NCI-H460 (cell line): Measurements from ENCODE around the gene SELPLG. TPM values are rescaled to one million over a fixed set of nuclear protein-coding genes. Genes with fewer than 3 reads are reported as not detected.
"Not testable (repeated sequence)": the region's sequence is repeated elsewhere in the genome, so short reads cannot be mapped to it uniquely, and the experiment has no call there.

Experiments used
- DNase-seq: peaks from one replicate; pipeline ENCODE4 v3.0.0-alpha.2; 2016; ENCODE audit warnings: low read depth; ENCODE audit errors: extremely low read depth
- total RNA-seq: library from RNA; depleted of rRNA; stranded (reverse); fragments of >200 nt; shearing (Covaris generic); gene quantifications from 2 replicates; pipeline ENCODE4 v1.2.3, GENCODE V29; 2014

SELPLG gene
- total RNA-seq, 1 experiment from 2014 or later = not detected

- no peak for DNase-seq
Observed at GRCh38 chr12:108641446-108642268, 8.0 kb upstream of the SELPLG start.

- no peak for DNase-seq
Observed at GRCh38 chr12:108640802-108641445, 7.2 kb upstream of the SELPLG start.

DNA sequence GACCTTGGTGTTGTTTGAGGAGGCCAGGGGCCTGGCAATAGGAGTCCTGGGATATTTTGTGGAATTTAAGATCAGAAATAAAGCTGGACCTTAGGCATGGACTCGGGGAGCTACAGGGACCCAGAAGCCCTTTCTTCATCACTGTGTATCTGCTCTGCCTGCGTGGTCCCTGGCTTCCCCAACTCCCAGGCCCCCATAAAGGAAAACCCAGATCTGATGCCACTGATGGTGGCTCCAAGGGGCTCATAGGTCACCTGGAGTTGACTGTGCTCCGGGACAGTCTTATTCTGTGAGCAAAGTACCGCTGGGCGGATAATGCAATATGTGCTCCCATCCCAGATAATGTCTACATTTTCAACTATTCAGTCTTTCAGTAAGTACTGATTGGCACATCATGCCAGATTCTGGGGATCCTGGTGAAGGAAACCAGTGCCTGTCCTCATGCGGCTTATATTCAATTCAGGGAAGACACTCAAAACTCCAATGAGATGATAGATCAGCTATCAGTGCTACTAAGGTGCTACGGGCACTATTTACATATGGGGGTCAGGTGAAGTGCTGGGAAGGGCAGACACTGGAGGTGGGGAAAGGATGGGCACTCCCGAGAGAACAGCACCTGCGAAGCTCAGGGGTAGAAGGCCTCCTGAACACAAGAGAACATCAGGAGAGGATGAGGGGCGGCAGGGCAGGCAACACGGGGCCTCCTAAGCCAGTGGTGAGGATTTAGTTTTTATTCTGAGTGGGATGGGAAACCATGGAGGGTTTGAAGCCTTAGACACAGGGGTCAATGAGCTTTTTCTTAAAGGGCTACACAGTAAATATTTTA is 5.5 kb upstream of the SELPLG start:
- DNase-seq = no peak

DNA sequence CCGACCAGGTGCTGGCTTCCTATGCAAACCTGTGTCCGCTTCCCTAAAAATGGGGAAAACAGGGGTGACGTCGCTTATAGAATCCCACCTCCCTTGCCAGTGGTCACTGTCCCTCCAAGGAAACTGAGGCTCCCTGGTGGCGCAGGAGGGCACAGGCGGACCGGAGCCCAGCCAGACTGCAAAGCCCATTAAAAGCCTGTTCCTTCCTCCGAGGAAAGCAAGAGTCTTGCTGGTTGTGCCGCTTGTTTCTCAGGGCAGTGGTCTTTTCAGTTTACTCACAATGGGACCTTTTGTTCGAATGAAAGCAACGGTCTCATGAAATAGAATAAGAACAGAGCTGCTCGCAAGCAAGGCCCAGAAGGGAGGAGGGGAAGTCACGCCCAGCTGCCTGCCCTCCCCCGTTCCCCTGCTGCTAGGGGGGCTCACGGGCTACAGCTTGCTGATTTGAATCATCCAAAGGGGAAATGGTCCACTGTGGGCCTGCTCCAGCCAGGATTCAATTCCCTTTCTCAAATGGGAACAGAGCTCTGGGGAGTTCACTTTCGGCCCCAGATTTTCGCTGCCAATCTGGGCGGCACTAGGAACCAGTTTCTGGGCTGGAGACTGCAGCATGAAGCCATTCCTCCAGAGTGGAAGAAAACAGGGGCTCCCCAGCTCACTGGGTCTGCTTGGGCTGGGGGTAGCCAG is 4.6 kb upstream of the SELPLG start:
- no peak for DNase-seq

DNA sequence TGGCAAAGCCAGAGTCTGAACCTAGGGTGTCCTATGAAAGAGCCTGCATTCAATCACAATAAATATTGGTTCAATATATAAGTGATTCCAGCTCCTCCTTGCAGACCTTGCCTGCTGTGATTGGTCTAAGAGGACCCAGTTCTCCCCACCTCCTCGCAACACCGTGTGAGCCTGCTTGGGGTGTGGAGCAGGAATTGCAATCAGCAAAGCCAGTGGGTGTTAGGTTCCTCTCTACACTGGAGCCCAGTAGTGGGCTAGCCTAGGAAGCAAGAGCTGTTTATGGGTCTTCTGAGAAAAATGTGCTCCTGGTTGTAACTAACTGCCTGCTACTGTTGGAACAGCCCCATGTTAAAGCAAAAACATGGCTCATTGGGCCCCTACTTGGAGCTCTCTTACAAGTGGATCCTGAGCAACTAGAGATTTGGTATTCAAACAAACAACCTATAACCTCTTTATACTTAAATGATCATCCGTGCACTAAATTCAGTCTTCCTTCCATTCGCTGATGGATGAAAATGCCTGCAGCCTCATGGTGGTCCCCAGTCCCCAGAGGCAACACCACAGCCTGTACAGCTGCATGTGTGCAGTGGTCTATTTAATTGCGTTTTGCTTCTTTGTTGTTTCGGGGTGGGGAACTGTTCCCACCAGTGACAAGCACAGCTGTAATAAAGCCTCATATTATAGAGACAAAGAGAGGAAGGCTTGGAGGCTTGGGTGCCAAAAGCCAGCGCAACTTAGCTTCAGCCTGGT is 3.7 kb upstream of the SELPLG start:
- DNase-seq = no peak

DNA sequence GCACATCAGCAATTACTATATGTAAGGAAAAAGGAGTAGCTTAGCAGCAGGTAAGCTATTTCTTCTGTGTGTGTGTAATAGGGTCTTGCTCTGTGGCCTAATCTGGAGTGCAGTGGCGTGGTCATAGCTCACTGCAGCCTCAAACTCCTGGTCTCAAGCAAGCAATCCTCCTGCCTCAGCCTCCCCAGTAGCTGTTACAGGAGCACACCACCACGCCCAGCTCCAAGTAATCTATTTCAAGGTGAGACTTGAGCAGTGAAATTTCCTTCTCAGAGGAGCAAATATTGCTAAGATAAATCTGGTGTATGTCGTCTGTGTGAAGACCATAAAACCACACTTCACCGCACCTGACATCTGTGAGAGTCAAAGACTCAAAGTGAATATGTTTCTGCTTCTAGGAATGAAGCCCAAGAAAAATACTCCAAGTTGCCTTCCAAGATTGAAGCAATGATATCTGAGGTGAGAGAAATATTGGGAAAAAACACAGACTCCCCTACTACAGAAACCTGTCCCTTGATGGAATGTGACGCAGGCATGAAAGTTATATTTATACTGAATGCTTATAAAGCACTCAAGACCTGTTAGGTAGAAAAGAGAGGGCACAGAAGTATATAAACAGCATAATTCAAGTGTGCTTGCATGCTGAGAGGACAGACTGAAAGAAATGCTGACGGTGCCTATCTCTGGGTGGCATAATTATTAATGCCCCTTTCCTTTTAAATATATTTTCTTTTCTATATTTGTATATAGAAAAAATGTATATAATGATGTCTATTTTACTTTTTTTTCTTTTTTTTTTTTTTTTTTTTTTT is 2.5 kb upstream of the SELPLG start:
- no peak for DNase-seq

DNA sequence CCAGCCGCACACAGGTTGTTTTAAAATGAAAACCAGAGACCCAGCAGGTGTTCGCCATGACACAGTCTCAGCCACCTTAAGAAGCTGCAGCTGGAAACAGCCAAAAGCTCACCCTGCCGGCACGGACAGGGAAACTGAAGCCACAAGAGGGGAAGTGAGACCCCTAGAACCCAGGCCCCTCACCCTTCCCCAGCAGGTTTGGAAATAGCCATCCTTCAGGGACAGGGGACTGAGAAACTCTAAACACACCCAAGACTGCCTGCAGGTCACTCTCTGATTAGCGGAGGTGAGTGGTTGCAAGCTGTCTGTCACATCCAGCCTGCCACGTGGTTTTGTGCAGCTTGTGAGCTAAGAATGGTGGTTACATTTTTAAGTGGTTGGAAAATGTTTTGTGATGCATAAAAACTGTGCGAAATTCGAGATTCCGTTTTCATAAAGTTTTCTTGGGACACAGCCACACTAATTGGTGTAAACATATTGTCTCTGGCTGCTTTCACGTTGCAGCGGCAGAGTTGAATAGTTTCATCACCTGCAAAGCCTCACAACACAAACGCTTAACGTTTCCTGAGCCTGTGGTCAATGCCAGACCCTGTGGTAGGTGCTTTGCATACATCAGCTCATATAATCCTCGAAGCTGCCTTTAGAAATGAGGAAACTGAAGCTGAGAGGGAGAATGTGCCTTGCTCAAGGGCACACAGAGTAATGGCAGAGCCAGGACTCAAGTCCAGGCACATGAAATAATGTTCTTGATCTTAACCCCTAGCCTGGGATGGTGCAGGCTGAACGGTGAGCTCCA is 1.7 kb upstream of the SELPLG start:
- no peak for DNase-seq

DNA sequence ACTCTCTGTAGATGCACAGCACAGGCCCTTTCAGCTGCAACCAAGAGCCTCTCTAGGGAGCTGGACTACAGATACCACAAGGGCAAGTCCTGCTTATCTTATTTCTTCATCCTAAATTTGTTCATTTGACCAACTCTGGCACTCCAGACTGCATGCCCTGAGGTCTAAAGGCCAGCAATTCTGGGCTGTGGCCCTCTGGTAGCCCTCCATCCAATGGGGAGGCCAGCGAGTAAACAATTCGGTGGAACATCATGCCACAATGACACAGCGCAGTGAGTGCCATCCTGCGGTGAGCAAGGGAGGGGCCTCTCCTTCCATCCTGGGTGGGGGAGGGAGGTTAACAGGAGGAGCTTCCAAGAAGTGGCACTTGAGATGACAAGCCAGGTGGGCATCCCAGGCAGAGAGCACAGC is 652 bp upstream of the SELPLG start:
- DNase-seq = no peak

DNA sequence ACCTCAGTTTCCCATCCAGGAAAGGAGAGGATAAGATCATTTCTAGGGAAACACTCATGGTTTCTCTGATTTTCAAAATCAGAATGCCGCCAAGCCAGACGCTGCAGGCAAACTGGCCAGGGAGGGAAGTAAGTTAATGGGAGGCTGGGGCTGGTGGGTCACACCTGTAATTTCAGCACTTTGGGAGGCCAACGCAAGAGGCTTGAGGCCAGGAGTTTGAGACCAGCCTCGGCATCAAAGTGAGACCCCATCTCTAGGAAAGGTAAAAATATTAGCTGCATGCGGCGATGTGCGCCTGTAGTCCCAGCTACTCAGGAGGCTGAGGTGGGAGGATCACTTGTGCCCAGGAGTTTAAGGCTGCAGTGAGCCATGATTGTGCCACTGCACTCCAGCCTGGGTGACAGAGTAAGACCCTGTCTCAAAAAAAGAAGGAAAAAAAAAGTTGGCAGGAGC is 587 bp downstream of the SELPLG start:
- DNase-seq = no peak

DNA sequence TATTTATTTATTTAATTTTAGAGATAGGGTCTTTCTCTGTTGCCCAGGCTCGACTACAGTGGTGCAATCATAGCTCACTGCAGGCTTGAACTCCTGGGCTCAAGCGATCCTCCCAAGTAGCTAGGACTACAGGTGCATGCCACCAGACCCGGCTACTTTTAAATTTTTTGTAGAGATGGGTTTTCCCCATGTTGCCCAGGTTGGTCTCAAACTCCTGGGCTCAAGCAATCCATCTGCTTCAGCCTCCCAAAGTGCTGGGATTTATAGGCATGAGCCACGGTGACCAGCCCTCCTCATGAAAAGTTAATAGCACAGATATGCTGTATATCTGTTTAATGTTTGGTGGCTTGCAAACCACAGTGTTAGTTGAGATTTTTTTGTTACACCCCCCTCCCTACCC is 2.4 kb downstream of the SELPLG start:
- DNase-seq = not testable (repeated sequence)

DNA sequence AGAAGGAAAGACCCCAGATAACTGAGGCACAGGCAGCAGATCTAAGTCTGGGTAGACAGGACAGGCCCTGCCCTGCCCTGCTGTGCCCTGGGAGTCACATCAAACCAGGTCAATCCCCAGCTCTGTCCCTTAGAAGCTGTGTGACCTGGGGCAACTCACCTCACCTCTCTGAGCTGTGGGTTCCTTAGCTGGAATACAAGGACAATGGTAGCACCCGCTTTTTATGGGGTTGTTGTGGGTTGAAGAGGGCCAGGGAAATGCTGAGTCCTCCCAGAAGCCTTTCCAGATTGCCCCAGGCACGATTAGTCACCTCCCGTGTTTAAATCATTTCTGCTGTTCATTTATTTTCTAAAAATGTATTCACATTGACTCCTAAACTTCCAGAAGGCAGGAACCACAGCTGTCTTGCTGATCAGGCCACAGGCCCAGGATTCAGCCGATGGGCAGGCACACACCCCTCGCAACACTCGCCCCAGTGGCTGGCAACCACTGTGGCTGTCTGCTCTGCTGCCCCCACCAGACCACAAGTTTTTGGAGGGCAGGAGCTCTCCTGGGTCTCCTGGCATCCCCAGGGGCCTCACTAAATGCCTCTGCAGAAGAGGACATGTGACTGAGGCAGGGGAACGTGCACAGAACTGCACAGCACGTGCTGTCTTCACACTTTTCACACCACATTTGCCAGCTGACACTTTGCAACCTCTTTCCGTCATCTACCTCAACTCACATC is 3.0 kb downstream of the SELPLG start:
- no peak for DNase-seq

GRCh38 chr12:108629824-108630476 is 3.7 kb downstream of the SELPLG start:
- DNase-seq = no peak

DNA sequence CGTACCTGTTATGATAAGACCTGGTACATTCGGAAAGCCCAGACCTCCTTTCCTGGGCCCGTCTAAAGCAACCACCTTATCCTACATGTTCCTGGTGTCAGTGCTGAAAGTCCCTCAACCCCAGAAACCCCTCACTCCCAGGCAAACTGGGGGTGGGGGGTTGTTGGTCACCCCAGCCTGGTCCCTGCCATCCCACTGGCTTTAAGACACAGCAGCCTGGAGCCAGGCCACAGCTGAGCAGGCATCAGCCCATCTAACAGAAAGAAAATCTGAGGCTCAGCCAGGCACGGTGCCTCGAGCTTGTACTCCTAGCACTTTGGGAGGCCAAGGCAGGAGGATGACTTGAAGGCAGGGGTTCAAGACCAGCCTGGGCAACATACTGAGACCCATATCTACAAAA is 4.5 kb downstream of the SELPLG start:
- DNase-seq = no peak

DNA sequence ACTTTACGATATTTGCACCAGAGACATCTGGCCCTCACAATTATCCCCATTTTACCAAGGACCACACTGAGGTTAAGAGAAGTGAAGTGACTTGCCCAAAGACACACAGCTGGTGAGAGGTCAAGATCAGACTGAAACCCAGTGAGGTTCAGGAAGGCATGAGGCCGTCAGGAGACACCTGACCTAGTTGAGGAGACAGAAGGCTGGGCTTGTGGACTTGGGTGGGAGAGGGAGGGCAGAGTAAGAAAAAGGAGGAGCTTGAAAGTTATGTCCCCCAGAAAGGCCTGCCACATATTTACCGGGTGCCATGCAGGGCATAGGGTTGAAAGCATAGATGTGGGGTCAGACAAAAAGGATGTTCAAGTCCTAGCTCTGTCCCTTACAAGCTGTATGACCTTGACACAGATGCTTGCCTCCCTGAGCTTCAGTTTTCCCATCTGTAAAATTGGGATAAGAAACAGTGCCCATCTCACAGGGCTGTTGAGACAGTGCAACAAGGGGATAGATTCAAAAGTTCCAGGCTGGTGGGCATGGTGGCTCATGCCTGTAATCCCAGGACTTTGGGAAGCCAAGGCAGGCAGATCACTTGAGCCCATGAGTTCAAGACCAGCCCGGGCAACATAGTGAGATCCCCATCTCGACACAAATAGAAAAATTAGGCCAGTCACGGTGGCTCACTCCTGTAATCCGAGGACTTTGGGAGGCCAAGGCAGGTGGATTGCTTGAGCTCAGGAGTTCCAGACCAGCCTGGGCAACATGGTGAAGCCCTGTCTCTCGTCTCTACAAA is 6.4 kb downstream of the SELPLG start:
- no peak for DNase-seq

GRCh38 chr12:108625228-108625627 is 8.5 kb downstream of the SELPLG start:
- no peak for DNase-seq

DNA sequence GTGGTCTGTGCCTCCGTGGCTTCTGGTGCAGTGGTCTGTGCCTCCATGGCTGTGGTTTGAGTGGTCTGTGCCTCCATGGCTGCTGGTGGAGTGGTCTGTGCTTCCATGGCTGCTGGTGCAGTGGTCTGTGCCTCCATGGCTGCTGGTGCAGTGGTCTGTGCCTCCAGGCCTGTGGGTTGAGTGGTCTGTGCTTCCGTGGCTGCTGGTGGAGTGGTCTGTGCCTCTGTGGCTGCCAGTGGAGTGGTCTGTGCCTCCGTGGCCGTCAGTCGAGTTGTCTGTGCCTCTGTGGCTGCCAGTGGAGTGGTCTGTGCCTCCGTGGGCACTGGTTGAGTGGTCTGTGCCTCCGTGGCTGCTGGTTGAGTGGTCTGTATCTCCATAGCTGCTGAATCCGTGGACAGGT is 10.1 kb downstream of the SELPLG start:
- no peak for DNase-seq
